Erythroblast (primary cell): Measurements from ENCODE around the gene CCDC106.

Experiments used
- DNase-seq, 2 experiments: peaks; one replicate each; lab custom pipeline; 2025; lab: John Stamatoyannopoulos, UW
- GATA1 ChIP-seq: IDR thresholded peaks from 2 replicates; pipeline ENCODE4 v1.6.1; 2011; ENCODE audit warnings: low read depth, mild to moderate bottlenecking, control low read depth, low read length, moderate library complexity
- POLR2A ChIP-seq: IDR thresholded peaks from 2 replicates; pipeline ENCODE4 v1.6.1; 2011; ENCODE audit warnings: mild to moderate bottlenecking, low read length

The CCDC106 gene

GRCh38 chr19:55689411-55690108, 41.5 kb downstream of the CCDC106 start:
- TF ChIP-seq POLR2A (no peak), GATA1 (no peak)
- DNase-seq = no peak

DNA sequence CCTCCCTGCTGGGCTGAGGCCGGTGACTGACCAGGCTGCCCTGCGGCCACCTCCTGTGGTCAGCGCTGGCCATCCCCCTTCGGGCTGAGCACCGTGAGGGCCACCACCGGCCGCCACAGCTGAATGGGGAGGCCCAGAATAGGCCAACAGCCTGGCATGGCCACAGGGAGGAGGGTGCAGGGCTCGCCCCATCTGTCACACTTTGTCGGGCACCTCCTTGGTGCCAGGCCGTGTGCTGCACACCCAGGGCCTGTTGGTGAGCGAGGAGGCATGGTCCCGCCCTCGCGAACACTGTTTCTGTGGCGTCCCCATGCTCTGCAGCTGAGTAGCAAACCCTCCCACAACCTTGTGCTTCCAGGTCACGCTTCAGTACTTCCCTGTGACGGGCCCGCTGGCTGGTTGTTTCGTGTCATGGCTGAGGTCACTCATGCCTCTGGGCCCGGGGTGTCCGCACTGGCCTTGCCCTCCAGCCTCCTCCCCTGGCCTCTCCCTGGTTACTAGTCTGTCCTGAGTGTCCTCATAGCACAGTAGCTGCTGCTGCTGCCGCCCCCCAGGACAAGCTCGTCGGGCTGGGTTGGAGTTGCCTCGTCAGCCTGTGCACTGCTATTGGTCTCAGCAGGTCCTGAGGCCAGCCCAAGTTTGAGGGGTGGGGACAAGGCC, 42.2 kb downstream of the CCDC106 start:
- no peak for DNase-seq
- no peak for TF ChIP-seq POLR2A
- no peak for TF ChIP-seq GATA1

GRCh38 chr19:55690769-55691545, 42.9 kb downstream of the CCDC106 start:
- no peak for TF ChIP-seq GATA1
- TF ChIP-seq POLR2A = no peak
- DNase-seq = no peak

DNA sequence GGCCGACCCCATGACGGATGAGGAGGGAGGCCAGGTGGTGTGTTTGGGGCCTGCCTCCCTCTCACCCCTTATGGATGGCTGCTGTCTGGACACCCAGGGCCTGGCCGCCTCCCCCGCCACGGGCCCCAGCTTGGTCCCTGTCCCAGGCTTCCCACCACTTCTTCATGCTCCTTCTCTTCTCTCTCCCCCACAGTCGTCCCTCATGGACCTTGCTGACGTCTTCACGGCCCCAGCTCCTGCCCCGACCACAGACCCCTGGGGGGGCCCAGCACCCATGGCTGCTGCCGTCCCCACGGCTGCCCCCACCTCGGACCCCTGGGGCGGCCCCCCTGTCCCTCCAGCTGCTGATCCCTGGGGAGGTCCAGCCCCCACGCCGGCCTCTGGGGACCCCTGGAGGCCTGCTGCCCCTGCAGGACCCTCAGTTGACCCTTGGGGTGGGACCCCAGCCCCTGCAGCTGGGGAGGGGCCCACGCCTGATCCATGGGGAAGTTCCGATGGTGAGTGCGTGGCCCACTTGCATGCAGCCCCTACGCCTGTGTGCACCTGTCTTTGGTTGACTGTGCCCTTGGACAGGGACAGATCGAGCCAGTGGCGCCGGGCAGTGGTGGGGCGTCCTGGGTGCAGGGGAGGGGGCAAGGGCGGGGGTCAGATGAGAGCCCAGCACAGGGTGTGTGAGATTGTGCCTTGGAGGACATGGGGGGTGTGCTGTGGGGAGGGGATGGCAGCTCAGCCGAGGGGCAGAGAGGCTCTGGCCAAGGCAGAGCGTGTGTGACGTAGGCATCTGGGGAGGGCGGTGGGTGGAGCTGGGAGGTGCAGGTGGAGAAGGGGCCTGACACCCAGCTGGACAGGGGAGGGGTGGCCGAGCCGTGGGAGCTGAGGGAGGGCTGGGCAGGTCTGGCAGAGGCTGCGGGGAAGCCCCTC, 43.8 kb downstream of the CCDC106 start:
- no peak for TF ChIP-seq POLR2A
- TF ChIP-seq GATA1 = no peak
- no peak for DNase-seq

- TF ChIP-seq POLR2A (no peak), GATA1 (no peak)
- no peak for DNase-seq
These were observed 44.7 kb downstream of the CCDC106 start for GRCh38 chr19:55692681-55693081.

DNA sequence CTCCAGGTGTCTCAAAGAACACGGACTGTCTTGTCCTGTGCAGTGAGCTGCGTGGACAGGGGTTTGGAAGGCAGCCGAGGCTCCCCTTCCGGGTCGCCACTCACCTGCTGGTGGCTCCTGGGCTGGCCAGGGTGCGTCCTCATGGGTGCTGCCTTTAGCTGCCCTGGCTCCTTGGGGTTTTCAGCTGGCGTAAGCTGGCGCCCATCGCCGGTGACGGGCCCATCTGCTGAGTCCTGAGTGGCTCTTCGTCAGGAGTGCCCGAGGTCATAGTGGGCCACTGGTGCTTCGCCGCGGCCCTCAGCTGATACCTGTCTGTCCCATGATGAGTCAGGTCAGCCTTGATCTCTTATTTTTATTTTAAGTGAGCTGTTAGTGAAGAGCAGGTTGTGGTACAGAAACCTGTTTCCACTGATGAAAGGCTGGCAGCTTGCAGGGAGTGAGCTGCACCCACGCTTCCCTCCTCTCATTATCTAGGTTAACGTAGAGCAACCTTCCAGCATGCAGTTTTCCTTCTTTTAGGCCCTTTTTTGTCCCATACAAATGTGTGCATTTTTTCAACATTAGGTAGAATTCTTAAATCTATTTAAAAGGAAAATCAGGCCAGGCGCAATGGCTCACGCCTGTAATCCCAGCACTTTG, 45.4 kb downstream of the CCDC106 start:
- no peak for DNase-seq
- TF ChIP-seq GATA1 (no peak), POLR2A (no peak)

GRCh38 chr19:55694241-55694655, 46.2 kb downstream of the CCDC106 start:
- no peak for DNase-seq
- TF ChIP-seq GATA1 = no peak
- TF ChIP-seq POLR2A = no peak

DNA sequence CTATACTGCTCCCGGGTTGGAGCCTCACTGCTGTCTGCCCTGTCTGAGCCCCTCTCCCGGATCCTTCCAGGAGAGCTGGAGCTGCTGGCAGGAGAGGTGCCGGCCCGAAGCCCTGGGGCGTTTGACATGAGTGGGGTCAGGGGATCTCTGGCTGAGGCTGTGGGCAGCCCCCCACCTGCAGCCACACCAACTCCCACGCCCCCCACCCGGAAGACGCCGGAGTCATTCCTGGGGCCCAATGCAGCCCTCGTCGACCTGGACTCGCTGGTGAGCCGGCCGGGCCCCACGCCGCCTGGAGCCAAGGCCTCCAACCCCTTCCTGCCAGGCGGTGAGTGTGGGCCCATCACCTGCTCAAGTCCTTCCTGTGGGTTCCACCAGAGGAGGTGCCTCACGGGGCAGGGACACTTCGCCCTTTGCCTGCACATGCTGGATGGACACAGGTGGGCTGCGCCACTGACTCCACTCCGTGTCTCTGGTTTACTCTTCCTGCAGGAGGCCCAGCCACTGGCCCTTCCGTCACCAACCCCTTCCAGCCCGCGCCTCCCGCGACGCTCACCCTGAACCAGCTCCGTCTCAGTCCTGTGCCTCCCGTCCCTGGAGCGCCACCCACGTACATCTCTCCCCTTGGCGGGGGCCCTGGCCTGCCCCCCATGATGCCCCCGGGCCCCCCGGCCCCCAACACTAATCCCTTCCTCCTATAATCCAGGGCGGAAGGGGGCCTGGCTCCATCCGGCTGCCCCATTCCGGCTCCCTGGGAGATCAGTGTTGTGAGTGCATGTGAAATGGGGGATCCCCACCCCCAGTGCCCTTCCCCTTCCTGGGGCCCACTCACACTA, 46.9 kb downstream of the CCDC106 start:
- no peak for TF ChIP-seq POLR2A
- TF ChIP-seq GATA1 = no peak

DNA sequence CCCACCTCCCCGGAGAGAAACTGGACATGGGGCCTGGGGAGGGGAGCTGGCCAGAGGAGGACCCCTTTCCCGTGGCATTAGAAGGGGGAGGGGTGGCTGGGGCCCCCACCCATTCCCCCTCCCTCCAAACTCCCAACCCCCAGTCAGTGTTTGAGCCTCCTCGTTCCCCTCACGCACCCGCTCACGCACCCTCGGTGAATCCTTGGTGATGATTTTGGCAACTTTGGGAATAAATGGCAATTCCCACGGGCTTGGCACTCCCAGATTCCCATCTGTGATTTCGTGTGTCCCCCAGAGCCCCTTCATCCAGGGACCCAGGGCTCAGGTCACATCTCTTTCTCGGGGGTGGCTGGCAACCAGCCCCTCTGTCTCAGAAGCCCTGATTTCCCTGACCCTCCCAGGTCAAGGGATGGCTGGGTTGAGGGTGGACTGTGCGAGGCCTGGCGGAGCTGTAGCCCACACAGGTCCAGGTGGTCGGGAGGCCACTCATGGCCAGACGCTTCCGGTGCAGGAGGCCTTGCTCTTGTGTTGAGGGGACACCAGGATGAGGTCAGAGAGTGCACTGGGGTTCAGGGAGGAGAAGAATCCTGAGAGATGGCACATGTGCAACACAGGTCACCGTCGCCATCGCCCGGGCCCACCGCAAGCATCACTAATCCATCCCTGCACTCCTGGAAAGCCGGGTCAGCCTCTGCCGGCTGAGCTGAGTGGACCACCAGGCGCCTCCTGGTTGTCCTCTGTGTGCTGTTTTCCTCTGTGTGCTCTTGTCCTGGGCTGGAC, 47.7 kb downstream of the CCDC106 start:
- no peak for TF ChIP-seq POLR2A
- no peak for TF ChIP-seq GATA1
- no peak for DNase-seq

More for the DNA sequence above, 46.9 kb downstream of the CCDC106 start:
- DNase-seq = no peak

DNA sequence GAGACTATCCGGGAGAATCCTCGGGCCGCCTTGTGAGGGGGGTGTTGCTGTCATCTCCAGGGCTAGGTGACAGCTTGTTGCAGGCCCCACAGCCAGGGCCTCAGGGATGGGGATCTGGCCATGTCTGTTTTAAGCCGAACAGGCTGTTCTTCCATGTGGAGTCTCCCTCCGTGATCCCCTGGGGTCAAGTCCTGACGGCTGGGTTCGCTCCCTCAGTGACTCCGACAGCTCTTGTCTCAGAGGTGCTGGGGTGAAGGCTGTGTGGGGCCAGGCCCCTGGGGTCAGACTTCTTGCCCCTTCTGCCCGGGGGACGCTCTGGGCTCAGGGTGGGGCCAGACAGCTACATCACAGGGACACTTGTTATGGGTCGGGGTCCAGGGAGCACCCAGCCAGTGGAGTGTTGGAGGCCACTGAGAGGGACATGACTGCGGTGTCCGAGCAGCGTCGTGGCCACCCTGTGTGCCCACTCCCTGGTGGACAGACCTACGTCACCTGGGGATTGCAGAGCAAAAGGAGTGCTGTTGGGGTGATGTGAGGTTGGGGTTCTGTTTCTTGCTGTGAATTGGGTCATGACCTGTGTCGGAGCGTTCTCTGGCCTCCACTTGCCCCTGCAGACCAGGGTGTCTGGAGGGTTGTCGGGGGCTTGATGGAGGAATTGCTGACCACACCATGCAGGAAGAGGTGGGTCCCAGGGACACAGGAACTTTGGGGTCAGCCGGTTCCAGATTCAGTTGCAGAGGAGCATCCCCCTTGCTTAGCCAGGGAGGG, 48.5 kb downstream of the CCDC106 start:
- no peak for DNase-seq
- no peak for TF ChIP-seq GATA1
- TF ChIP-seq POLR2A = no peak
